Measurements from ENCODE around the gene GNL2. TPM values are rescaled to one million over a fixed set of nuclear protein-coding genes. Genes with fewer than 3 reads are reported as not detected.

The GNL2 gene
- total RNA-seq, 1 donor from 2014 or later = 108 TPM

DNA sequence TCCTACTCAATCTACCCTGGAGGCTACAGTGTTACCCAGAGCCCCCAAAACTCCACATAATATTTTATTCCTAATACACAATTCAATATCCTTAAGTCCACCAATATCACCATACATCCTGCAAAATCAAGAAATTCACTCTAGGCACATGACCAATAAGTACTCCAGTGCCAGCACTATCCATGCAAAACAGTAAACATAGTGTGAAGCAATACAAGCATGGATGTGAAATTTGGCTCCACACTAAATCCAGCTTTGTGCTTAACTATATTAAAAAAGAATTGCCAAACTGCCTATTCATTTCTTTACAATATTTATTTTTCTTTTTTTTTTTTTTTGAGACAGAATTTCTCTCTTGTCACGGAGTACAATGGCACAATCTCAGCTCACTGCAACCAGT, 78.2 kb downstream of the GNL2 start:
- DNase-seq (ENCODE audit: low read depth, low spot score) = no peak

Other genes with a start within 250 kb of the GNL2 start
- 5.7 and 6.3 TPM in 2 replicates for gene ZC3H12A, start 121.4 kb downstream of the GNL2 start, total RNA-seq
- gene MEAF6, start 81.2 kb downstream of the GNL2 start, total RNA-seq = 41.0 and 54.5 TPM in 2 replicates
- gene SNIP1, start 41.6 kb downstream of the GNL2 start, total RNA-seq = 15.5 and 23.5 TPM in 2 replicates
- 2.0 and 3.2 TPM in 2 replicates for gene DNALI1, start 39.0 kb downstream of the GNL2 start, total RNA-seq
- gene RSPO1, start 39.0 kb upstream of the GNL2 start, total RNA-seq = not detected in 2 replicates
- 8.6 and 22.2 TPM in 2 replicates for gene CDCA8, start 96.6 kb upstream of the GNL2 start, total RNA-seq
- not detected in 2 replicates for gene EPHA10, start 169.2 kb upstream of the GNL2 start, total RNA-seq
- 0.40 and 0.88 TPM in 2 replicates for gene MANEAL, start 197.9 kb upstream of the GNL2 start, total RNA-seq
- 15.9 and 16.4 TPM in 2 replicates for gene C1orf122, start 211.9 kb upstream of the GNL2 start, total RNA-seq
- 23.9 and 25.8 TPM in 2 replicates for gene YRDC, start 212.3 kb upstream of the GNL2 start, total RNA-seq

Data from pulmonary artery endothelial cell (primary cell).